ENCODE results near the gene ZNF823. TPM values are rescaled to one million over a fixed set of nuclear protein-coding genes. Genes with fewer than 3 reads are reported as not detected.

Gene ZNF823
- total and polyA plus RNA-seq, 10 donors, result 1.3 to 5.2 (median 3.6) TPM

GRCh38 chr19:11705474-11705873 is 33.3 kb downstream of the ZNF823 start:
- no peak overlapping the region for H3K27ac ChIP-seq
- intact Hi-C loops (cut with DNase I; ENCODE audit: low total_unique reads), result no loop called here
- H3K36me3 ChIP-seq, result no peaks in the 10 kb centered on the region
- H3K9me3 ChIP-seq, result no peaks in the 10 kb centered on the region
- WGBS, 5 donors, result 87 to 96% (median 93%) methylated on average over 3 of the region's 3 CpGs
- no peak for DNase-seq
- no peaks in the 10 kb centered on the region for H3K27me3 ChIP-seq (replicated peaks in 1 of 7)
- no peak for TF ChIP-seq POLR2A (IDR thresholded peaks at IDR 0.05)
- no peak for TF ChIP-seq POLR2AphosphoS5 (IDR thresholded peaks at IDR 0.05)
- TF ChIP-seq CTCF (IDR thresholded peaks at IDR 0.05 in 8 of 11, conservative IDR thresholded peaks at IDR 0.05 in 3 of 11), result no peak
- H3K4me3 ChIP-seq, result no peak overlapping the region
- H3K4me1 ChIP-seq, result no peaks in the 10 kb centered on the region

- Histone ChIP-seq H3K27me3 (replicated peaks in 1 of 7) (no peaks in the 10 kb centered on the region), H3K27ac (no peak overlapping the region), H3K36me3 (no peaks in the 10 kb centered on the region), H3K4me1 (peaks cover 0 to 5% (median 0%) of the 10 kb centered on the region in 6 donors), H3K9me3 (no peaks in the 10 kb centered on the region), H3K4me3 (no peak overlapping the region)
- no peak for TF ChIP-seq CTCF (IDR thresholded peaks at IDR 0.05 in 8 of 11, conservative IDR thresholded peaks at IDR 0.05 in 3 of 11)
- TF ChIP-seq POLR2A (IDR thresholded peaks at IDR 0.05), result no peak
- TF ChIP-seq POLR2AphosphoS5 (IDR thresholded peaks at IDR 0.05), result no peak
- no peak for DNase-seq
- 59 to 87% (median 74%) methylated on average over 2 of the region's 2 CpGs for WGBS, 5 donors
- intact Hi-C loops (cut with DNase I; ENCODE audit: low total_unique reads), result no loop called here
Measured at GRCh38 chr19:11704626-11705025, 34.1 kb downstream of the ZNF823 start.

- Histone ChIP-seq H3K27me3 (replicated peaks in 1 of 7) (peaks cover 0 to 14% (median 0%) of the 10 kb centered on the region in 7 donors), H3K4me1 (peaks cover 0 to 5% (median 2%) of the 10 kb centered on the region in 6 donors), H3K9me3 (no peaks in the 10 kb centered on the region), H3K27ac (no peak overlapping the region), H3K4me3 (no peak overlapping the region), H3K36me3 (no peaks in the 10 kb centered on the region)
- WGBS, 5 donors, result 68 to 74% (median 69%) methylated on average over 6 of the region's 6 CpGs
- TF ChIP-seq POLR2A (IDR thresholded peaks at IDR 0.05) (no peak), POLR2AphosphoS5 (IDR thresholded peaks at IDR 0.05) (no peak), CTCF (IDR thresholded peaks at IDR 0.05 in 8 of 11, conservative IDR thresholded peaks at IDR 0.05 in 3 of 11) (peak; percentile 35 to 80 (median 71))
- intact Hi-C loops (cut with DNase I; ENCODE audit: low total_unique reads), result no loop called here
- no peak for DNase-seq
Measured at GRCh38 chr19:11699931-11700794, 38.6 kb downstream of the ZNF823 start.

DNA sequence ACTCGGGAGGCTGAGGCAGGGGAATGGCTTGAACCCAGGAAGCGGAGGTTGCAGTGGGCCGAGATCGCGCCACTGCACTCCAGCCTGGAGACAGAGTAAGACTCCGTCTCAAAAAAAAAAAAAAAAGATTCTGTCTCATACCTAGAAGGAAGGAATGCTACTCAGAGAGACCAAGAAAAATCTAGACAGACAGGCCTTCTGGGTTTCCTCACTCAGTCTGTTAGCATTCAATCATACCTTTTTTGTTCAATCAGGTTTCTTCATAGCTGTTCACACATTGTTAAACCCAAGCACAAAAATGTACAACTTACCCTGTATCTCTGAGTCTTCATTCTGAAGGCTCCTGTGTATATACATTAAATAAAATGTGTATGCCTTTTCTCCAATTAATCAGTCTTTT is 40.5 kb downstream of the ZNF823 start:
- peaks cover 0 to 34% (median 12%) of the 10 kb centered on the region in 7 donors for H3K27me3 ChIP-seq (replicated peaks in 1 of 7)
- no peak for DNase-seq
- no peak overlapping the region for H3K27ac ChIP-seq
- H3K9me3 ChIP-seq, result no peaks in the 10 kb centered on the region
- H3K36me3 ChIP-seq, result no peaks in the 10 kb centered on the region
- TF ChIP-seq CTCF (IDR thresholded peaks at IDR 0.05 in 8 of 11, conservative IDR thresholded peaks at IDR 0.05 in 3 of 11) (no peak), POLR2A (IDR thresholded peaks at IDR 0.05) (no peak), POLR2AphosphoS5 (IDR thresholded peaks at IDR 0.05) (no peak)
- no peak overlapping the region for H3K4me3 ChIP-seq
- peaks cover 6 to 21% (median 18%) of the 10 kb centered on the region in 6 donors for H3K4me1 ChIP-seq
- intact Hi-C loops (cut with DNase I; ENCODE audit: low total_unique reads), result no loop called here
- 94 to 97% (median 95%) methylated on average over 6 of the region's 6 CpGs for WGBS, 5 donors

Measured in spleen (tissue), 11 donors.